WERI-Rb-1 (cell line): ENCODE data around the gene SPTY2D1.

Experiments used
- DNase-seq: peaks from one replicate; pipeline ENCODE4 v3.0.0-alpha.2; 2020
- H3K27ac ChIP-seq: fragments of 250-450 bp; sonication (Bioruptor Pico); 2 replicates; pipeline ENCODE4 v1.5.1; 2020; ENCODE audit warnings: mild to moderate bottlenecking, moderate library complexity
- H3K27me3 ChIP-seq: fragments of 250-450 bp; sonication (Bioruptor Pico); 2 replicates; pipeline ENCODE4 v1.5.1; 2021; ENCODE audit warnings: mild to moderate bottlenecking, low read depth, moderate library complexity; ENCODE audit not compliant: insufficient read depth, severe bottlenecking
- H3K36me3 ChIP-seq: fragments of 250-450 bp; sonication (Bioruptor Pico); 2 replicates; pipeline ENCODE4 v1.5.1; 2020; ENCODE audit warnings: mild to moderate bottlenecking, moderate library complexity
- H3K4me3 ChIP-seq: 2 replicates; pipeline ENCODE4 v1.5.1; 2011; ENCODE audit warnings: low read depth, mild to moderate bottlenecking, control low read depth, low read length
- H3K9me3 ChIP-seq: fragments of 250-450 bp; sonication (Bioruptor Pico); 2 replicates; pipeline ENCODE4 v1.5.1; 2021; ENCODE audit warnings: mild to moderate bottlenecking, moderate library complexity; ENCODE audit not compliant: severe bottlenecking
- CTCF ChIP-seq: IDR thresholded peaks from 2 replicates; pipeline ENCODE4 v1.5.1; 2011; ENCODE audit warnings: low read depth, mild to moderate bottlenecking, control low read depth, inconsistent platforms, low read length

SPTY2D1 gene

GRCh38 chr11:18614667-18615066 is 19.5 kb downstream of the SPTY2D1 start:
- no peak for TF ChIP-seq CTCF
- Histone ChIP-seq H3K4me3 (no peak overlapping the region), H3K27me3 (no peaks in the 10 kb centered on the region), H3K27ac (no peak overlapping the region), H3K36me3 (peaks cover 45% of the 10 kb centered on the region), H3K9me3 (no peaks in the 10 kb centered on the region)
- DNase-seq, result no peak

DNA sequence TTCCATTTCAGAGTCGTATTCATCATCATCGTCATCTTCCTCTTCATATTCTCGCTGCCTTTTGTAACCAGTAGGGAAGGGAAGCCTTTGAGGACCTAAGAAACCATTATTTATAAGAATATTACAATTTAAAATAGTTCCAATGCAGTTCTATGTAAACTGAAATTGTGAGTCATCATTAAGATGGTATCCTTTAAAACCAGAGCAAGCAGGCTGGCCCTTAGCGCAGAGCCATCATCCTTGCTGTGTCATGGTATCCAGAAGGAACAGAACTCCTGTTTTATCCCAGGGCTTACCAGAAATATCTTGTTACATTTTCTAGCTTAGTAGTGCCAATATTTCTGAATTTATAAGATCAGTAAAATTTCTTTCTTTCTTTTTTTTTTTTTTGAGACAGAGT is 21.7 kb downstream of the SPTY2D1 start:
- no peaks in the 10 kb centered on the region for H3K9me3 ChIP-seq
- H3K27ac ChIP-seq, result no peak overlapping the region
- DNase-seq, result no peak
- peaks cover 50% of the 10 kb centered on the region for H3K36me3 ChIP-seq
- TF ChIP-seq CTCF, result no peak
- no peak overlapping the region for H3K4me3 ChIP-seq
- no peaks in the 10 kb centered on the region for H3K27me3 ChIP-seq

DNA sequence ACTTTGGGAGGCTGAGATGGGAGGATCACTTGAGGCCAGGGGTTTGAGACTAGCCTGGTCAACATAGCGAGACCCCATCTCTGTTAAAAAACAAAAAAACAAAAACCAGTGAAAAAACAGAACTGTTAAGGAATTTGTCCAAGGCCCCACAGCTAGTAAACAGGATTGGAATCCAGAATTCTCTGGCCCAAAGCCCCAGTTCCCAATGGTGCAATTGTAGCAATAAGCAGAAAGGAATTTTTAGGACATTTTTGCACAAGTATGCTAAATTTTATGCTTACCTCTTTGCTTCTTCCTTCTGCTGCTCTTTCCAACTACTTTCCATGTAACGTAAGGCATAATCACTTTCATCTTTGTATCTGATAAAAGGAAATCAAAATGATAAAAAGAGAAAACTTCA is 22.9 kb downstream of the SPTY2D1 start:
- Histone ChIP-seq H3K27me3 (no peaks in the 10 kb centered on the region), H3K27ac (no peak overlapping the region), H3K4me3 (no peak overlapping the region), H3K9me3 (no peaks in the 10 kb centered on the region), H3K36me3 (peaks cover 50% of the 10 kb centered on the region)
- no peak for DNase-seq
- no peak for TF ChIP-seq CTCF

DNA sequence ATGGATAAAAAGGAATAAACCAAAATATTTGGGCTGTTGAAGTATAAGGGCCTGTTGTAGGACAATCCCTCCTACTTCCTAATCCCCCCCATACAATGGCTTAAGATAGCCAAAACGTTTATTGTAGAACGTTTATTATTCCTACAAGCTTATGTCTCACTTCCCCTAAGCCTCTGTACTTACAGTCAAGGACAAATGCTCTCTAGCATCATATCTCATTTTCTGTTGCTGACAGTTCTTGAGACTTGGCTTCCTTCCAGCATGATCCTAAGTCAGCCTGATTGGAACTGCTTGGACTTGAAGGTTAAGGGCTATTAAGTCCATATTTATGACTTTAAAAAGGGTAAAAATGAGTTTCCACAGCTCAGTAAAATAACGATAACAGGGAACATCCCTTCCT is 25.8 kb downstream of the SPTY2D1 start:
- DNase-seq, result no peak
- Histone ChIP-seq H3K4me3 (no peak overlapping the region), H3K27me3 (no peaks in the 10 kb centered on the region), H3K27ac (no peak overlapping the region), H3K36me3 (peaks cover 32% of the 10 kb centered on the region), H3K9me3 (no peaks in the 10 kb centered on the region)
- TF ChIP-seq CTCF, result no peak

DNA sequence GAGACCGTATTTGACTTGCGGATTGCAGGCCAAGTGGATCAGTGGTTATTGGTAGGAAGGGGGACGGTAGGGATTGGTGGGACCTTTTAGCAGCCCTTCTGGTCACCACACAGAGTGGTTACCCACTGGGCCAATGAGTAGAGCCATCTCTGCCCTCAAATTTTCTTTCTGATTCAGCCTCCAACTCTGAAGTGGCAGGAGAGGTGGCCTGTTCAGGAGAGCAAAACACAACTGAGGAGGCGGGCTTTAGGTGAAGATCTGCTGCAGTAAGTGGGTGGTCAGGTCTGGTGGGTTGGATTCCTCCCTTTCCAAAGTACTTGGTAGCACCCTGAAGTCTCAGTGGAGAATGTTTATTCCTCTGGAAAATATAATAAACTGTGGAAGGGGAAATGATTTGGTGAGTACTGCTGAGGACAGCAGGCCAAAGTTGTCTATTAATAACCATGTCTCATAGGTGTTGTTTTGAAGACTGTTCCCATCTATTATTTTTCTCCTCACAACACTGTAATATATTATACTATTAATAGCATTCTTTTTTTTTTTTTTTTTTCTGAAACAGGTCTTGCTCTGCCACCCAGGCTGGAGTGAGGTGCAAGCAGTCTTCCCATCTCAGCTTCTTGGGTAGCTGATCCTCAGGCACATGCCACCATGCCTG is 33.1 kb downstream of the SPTY2D1 start:
- Histone ChIP-seq H3K36me3 (peaks cover 4% of the 10 kb centered on the region), H3K9me3 (no peaks in the 10 kb centered on the region), H3K4me3 (no peak overlapping the region), H3K27ac (no peak overlapping the region), H3K27me3 (no peaks in the 10 kb centered on the region)
- DNase-seq, result no peak
- TF ChIP-seq CTCF, result no peak

DNA sequence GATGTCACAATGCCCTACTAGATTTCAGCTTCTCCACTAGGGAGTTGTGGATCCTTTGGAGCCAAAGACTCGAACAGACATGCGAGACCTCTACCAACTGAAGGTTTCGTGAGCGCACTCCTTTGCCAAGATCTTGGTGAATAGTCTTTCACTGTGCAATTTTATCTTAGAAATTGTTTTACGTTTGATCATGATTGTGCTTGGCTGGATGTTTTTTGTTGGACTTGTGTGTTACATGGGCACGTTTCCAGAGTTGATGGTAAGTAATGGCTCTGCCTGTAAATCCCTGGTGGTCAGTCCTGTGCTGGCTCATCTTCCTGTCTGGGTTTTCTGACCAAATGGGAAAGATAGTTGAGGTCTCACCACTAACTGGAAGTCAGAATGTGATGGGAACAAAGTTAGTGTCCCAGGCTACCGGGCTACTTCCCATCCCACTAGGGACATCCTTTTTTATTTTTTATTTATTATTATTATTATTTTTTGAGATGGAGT is 34.4 kb downstream of the SPTY2D1 start, which contains the start of gene MISFA:
TSS of gene MISFA (plus strand) at position 51 of the 492 bp plus-strand sequence. CDS start at position 191, 140 bp downstream.
- no peaks in the 10 kb centered on the region; the same call in 1 of the 2 replicates for H3K36me3 ChIP-seq
- no peaks in the 10 kb centered on the region for H3K27me3 ChIP-seq
- no peak within 1 kb of the TSS for H3K27ac ChIP-seq
- no peak for DNase-seq
- no peaks in the 10 kb centered on the region for H3K9me3 ChIP-seq
- no peak within 1 kb of the TSS for H3K4me3 ChIP-seq
- TF ChIP-seq CTCF, result no peak
